Liver (tissue), 9 donors: ENCODE results near the gene DNM3. TPM values are rescaled to one million over a fixed set of nuclear protein-coding genes. Genes with fewer than 3 reads are reported as not detected.

ENCODE experiments used
- DNase-seq: peaks from one replicate; pipeline ENCODE4 v3.0.0-alpha.2; 2017; ENCODE audit warnings: low spot score
- H3K27ac ChIP-seq, 2 donors: one replicate each; pipeline ENCODE4 v1.7.0; 2013; ENCODE audit warnings: inconsistent platforms in 2 of 2, low read length in 2 of 2, control low read depth in 1 of 2, low read depth in 1 of 2, mild to moderate bottlenecking in 1 of 2
- H3K27me3 ChIP-seq, 4 donors: one replicate each; pipeline versions ENCODE4 v1.6.1 to v1.7.0; 2013; ENCODE audit warnings: low read length in 3 of 4, inconsistent platforms in 1 of 4, mild to moderate bottlenecking in 1 of 4, moderate library complexity in 1 of 4; ENCODE audit not compliant: control insufficient read depth in 4 of 4, insufficient read depth in 4 of 4
- H3K36me3 ChIP-seq, 4 donors: one replicate each; pipeline versions ENCODE4 v1.6.1 to v1.7.0; 2013; ENCODE audit warnings: low read length in 3 of 4, mild to moderate bottlenecking in 3 of 4, low read depth in 1 of 4, moderate library complexity in 1 of 4; ENCODE audit not compliant: control insufficient read depth in 4 of 4, insufficient read depth in 3 of 4
- H3K4me1 ChIP-seq, 4 donors: one replicate each; pipeline versions ENCODE4 v1.6.1 to v1.7.0; 2013; ENCODE audit warnings: low read length in 3 of 4, mild to moderate bottlenecking in 3 of 4, moderate library complexity in 1 of 4; ENCODE audit not compliant: control insufficient read depth in 4 of 4, insufficient read depth in 4 of 4
- H3K4me3 ChIP-seq, 3 donors: one replicate each; pipeline versions ENCODE4 v1.6.1 to v1.7.0; 2013; ENCODE audit warnings: low read length in 3 of 3, control low read depth in 1 of 3, low read depth in 1 of 3, mild to moderate bottlenecking in 1 of 3
- H3K9ac ChIP-seq, 2 donors: one replicate each; pipeline ENCODE4 v1.7.0; 2013; ENCODE audit warnings: low read length in 2 of 2, mild to moderate bottlenecking in 2 of 2, moderate library complexity in 2 of 2, control low read depth in 1 of 2, low read depth in 1 of 2
- H3K9me3 ChIP-seq, 4 donors: one replicate each; pipeline versions ENCODE4 v1.6.1 to v1.7.0; 2013; ENCODE audit warnings: low read length in 3 of 4; ENCODE audit not compliant: control insufficient read depth in 4 of 4
- EGR1 ChIP-seq, 2 donors: IDR thresholded peaks; 2 replicates each; pipeline ENCODE4 v1.6.1; 2016 to 2018; ENCODE audit warnings: antibody characterized with exemption in 2 of 2, low read depth in 2 of 2
- FOXA1 ChIP-seq: IDR thresholded peaks from 2 replicates; pipeline ENCODE4 v1.6.1; 2016; ENCODE audit warnings: antibody characterized with exemption
- FOXA2 ChIP-seq: IDR thresholded peaks from 2 replicates; pipeline ENCODE4 v1.6.1; 2016; ENCODE audit warnings: antibody characterized with exemption
- GABPA ChIP-seq, 2 donors: IDR thresholded peaks in 1 of 2; conservative IDR thresholded peaks in 1 of 2; 2 replicates each; pipeline ENCODE4 v1.6.1; 2016; ENCODE audit warnings: antibody characterized with exemption in 2 of 2, mild to moderate bottlenecking in 1 of 2, moderate library complexity in 1 of 2
- HNF4A ChIP-seq, 2 donors: conservative IDR thresholded peaks; 2 replicates each; pipeline ENCODE4 v1.6.1; 2016; ENCODE audit warnings: antibody characterized with exemption in 2 of 2, mild to moderate bottlenecking in 2 of 2
- HNF4G ChIP-seq: IDR thresholded peaks from 2 replicates; pipeline ENCODE4 v1.6.1; 2016; ENCODE audit warnings: antibody characterized with exemption
- JUND ChIP-seq, 2 donors: IDR thresholded peaks; 2 replicates each; pipeline ENCODE4 v1.6.1; 2016; ENCODE audit warnings: antibody characterized with exemption in 2 of 2
- NR2F2 ChIP-seq: IDR thresholded peaks from 2 replicates; pipeline ENCODE4 v1.6.1; 2016; ENCODE audit warnings: antibody characterized with exemption
- RAD21 ChIP-seq, 2 donors: IDR thresholded peaks; 2 replicates each; pipeline ENCODE4 v1.6.1; 2016; ENCODE audit warnings: antibody characterized with exemption in 2 of 2, mild to moderate bottlenecking in 2 of 2
- RXRA ChIP-seq, 2 donors: IDR thresholded peaks; 2 replicates each; pipeline ENCODE4 v1.6.1; 2017 to 2018; ENCODE audit warnings: antibody characterized with exemption in 2 of 2, mild to moderate bottlenecking in 1 of 2
- SP1 ChIP-seq: IDR thresholded peaks from 2 replicates; pipeline ENCODE4 v1.6.1; 2018; ENCODE audit warnings: antibody characterized with exemption, mild to moderate bottlenecking
- TAF1 ChIP-seq: conservative IDR thresholded peaks from 2 replicates; pipeline ENCODE4 v1.6.1; 2016; ENCODE audit warnings: antibody characterized with exemption, mild to moderate bottlenecking
- YY1 ChIP-seq: IDR thresholded peaks from 2 replicates; pipeline ENCODE4 v1.6.1; 2016; ENCODE audit warnings: antibody characterized with exemption, mild to moderate bottlenecking
- WGBS: extraction: QIAGEN DNeasy Blood & Tissue Kit; methylation state at CpG from one replicate; pipeline ENCODE4 v1.1.7; 2013; 5-methylcytosine and 5-hydroxymethylcytosine counted together
- polyA plus RNA-seq, 2 donors: library from polyadenylated mRNA; stranded (reverse) in 1 of 2; unstranded in 1 of 2; fragments of 200-250 nt in 1 of 2; fragments of >200 nt in 1 of 2; fragmentation: Nextera tagmentation in 1 of 2; extraction: Ambion mirVana in 1 of 2; gene quantifications; one replicate each; pipeline versions ENCODE4 v1.2.1 to v1.2.3, GENCODE V29; 2013 to 2015
- total RNA-seq, 2 donors: library from RNA; depleted of rRNA; stranded (reverse); fragments of >200 nt; gene quantifications; one replicate each; pipeline ENCODE4 v1.2.3, GENCODE V29; 2014
- TF ChIP-seq, protein P1 (sequence below): fragments of 150-350 bp; IDR thresholded peaks from 2 replicates; pipeline ENCODE4 v1.5.1; 2017; ENCODE audit warnings: improper control_type of control experiment, low read depth, low read length; ENCODE audit not compliant: missing input control
- TF ChIP-seq, protein P2 (sequence below): IDR thresholded peaks from 2 replicates; pipeline ENCODE4 v1.6.1; 2016; ENCODE audit warnings: antibody characterized with exemption
- TF ChIP-seq, protein P3 (sequence below): IDR thresholded peaks from 2 replicates; pipeline ENCODE4 v1.6.1; 2016; ENCODE audit warnings: antibody characterized with exemption, mild to moderate bottlenecking
- TF ChIP-seq, protein P4 (sequence below): IDR thresholded peaks from 2 replicates; pipeline ENCODE4 v1.6.1; 2016; ENCODE audit warnings: antibody characterized with exemption
- TF ChIP-seq, protein P5 (sequence below): IDR thresholded peaks from 2 replicates; pipeline ENCODE4 v1.6.1; 2016; ENCODE audit warnings: antibody characterized with exemption
- donor health status: healthy.
- donor health status: healthy.
- donor health status: healthy.
- donor health status: healthy.
- donor health status: healthy.

The DNM3 gene
- total and polyA plus RNA-seq, 4 donors = 0.08 to 3.2 (median 1.0) TPM

DNA sequence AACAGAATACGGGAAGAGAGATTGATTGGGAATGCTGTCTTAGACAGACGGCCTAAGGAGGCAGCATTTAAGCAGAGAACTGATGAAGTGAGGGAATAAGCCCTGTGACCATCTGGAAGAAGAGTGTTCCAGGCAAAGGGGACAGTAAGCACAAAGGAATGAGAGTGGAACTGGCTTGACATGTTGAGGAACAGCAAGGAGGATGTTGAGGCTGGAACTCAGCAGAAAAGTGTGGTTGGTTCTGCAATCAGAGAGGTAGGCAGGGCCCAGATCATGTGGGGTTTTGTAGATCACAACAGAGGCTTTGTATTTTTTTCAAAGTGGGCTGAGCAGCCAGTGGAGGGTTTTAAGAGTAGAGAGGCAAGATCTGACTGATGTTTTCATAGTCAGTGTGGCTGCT is 157.4 kb downstream of the DNM3 start:
- WGBS = 96% methylated on average over 2 of the region's 2 CpGs
- TF ChIP-seq SP1 (no peak), JUND (IDR thresholded peaks at IDR 0.05) (no peak), RXRA (IDR thresholded peaks at IDR 0.05) (no peak), RAD21 (IDR thresholded peaks at IDR 0.05) (no peak), FOXA1 (no peak), HNF4G (no peak), GABPA (IDR thresholded peaks at IDR 0.05 in 1 of 2, conservative IDR thresholded peaks at IDR 0.05 in 1 of 2) (no peak), NR2F2 (no peak), EGR1 (IDR thresholded peaks at IDR 0.05; ENCODE audit: low read depth in 2 of 2) (no peak), YY1 (no peak), HNF4A (conservative IDR thresholded peaks at IDR 0.05) (no peak), FOXA2 (no peak), TAF1 (no peak)
- TF ChIP-seq, protein P1, sequence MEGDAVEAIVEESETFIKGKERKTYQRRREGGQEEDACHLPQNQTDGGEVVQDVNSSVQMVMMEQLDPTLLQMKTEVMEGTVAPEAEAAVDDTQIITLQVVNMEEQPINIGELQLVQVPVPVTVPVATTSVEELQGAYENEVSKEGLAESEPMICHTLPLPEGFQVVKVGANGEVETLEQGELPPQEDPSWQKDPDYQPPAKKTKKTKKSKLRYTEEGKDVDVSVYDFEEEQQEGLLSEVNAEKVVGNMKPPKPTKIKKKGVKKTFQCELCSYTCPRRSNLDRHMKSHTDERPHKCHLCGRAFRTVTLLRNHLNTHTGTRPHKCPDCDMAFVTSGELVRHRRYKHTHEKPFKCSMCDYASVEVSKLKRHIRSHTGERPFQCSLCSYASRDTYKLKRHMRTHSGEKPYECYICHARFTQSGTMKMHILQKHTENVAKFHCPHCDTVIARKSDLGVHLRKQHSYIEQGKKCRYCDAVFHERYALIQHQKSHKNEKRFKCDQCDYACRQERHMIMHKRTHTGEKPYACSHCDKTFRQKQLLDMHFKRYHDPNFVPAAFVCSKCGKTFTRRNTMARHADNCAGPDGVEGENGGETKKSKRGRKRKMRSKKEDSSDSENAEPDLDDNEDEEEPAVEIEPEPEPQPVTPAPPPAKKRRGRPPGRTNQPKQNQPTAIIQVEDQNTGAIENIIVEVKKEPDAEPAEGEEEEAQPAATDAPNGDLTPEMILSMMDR = no peak
- TF ChIP-seq, protein P2, sequence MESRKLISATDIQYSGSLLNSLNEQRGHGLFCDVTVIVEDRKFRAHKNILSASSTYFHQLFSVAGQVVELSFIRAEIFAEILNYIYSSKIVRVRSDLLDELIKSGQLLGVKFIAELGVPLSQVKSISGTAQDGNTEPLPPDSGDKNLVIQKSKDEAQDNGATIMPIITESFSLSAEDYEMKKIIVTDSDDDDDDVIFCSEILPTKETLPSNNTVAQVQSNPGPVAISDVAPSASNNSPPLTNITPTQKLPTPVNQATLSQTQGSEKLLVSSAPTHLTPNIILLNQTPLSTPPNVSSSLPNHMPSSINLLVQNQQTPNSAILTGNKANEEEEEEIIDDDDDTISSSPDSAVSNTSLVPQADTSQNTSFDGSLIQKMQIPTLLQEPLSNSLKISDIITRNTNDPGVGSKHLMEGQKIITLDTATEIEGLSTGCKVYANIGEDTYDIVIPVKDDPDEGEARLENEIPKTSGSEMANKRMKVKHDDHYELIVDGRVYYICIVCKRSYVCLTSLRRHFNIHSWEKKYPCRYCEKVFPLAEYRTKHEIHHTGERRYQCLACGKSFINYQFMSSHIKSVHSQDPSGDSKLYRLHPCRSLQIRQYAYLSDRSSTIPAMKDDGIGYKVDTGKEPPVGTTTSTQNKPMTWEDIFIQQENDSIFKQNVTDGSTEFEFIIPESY = no peak
- TF ChIP-seq, protein P3, sequence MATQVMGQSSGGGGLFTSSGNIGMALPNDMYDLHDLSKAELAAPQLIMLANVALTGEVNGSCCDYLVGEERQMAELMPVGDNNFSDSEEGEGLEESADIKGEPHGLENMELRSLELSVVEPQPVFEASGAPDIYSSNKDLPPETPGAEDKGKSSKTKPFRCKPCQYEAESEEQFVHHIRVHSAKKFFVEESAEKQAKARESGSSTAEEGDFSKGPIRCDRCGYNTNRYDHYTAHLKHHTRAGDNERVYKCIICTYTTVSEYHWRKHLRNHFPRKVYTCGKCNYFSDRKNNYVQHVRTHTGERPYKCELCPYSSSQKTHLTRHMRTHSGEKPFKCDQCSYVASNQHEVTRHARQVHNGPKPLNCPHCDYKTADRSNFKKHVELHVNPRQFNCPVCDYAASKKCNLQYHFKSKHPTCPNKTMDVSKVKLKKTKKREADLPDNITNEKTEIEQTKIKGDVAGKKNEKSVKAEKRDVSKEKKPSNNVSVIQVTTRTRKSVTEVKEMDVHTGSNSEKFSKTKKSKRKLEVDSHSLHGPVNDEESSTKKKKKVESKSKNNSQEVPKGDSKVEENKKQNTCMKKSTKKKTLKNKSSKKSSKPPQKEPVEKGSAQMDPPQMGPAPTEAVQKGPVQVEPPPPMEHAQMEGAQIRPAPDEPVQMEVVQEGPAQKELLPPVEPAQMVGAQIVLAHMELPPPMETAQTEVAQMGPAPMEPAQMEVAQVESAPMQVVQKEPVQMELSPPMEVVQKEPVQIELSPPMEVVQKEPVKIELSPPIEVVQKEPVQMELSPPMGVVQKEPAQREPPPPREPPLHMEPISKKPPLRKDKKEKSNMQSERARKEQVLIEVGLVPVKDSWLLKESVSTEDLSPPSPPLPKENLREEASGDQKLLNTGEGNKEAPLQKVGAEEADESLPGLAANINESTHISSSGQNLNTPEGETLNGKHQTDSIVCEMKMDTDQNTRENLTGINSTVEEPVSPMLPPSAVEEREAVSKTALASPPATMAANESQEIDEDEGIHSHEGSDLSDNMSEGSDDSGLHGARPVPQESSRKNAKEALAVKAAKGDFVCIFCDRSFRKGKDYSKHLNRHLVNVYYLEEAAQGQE = no peak
- TF ChIP-seq, protein P4, sequence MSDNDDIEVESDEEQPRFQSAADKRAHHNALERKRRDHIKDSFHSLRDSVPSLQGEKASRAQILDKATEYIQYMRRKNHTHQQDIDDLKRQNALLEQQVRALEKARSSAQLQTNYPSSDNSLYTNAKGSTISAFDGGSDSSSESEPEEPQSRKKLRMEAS = no peak
- TF ChIP-seq, protein P5, sequence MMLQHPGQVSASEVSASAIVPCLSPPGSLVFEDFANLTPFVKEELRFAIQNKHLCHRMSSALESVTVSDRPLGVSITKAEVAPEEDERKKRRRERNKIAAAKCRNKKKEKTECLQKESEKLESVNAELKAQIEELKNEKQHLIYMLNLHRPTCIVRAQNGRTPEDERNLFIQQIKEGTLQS = no peak
- Histone ChIP-seq H3K9me3 (no peaks in the 10 kb centered on the region), H3K9ac (no peak overlapping the region), H3K4me1 (no peaks in the 10 kb centered on the region), H3K27ac (no peak overlapping the region), H3K36me3 (no peaks in the 10 kb centered on the region), H3K4me3 (no peak overlapping the region), H3K27me3 (no peaks in the 10 kb centered on the region)
- DNase-seq = no peak
